ENCODE results near the gene ZFY. TPM values are rescaled to one million over a fixed set of nuclear protein-coding genes. Genes with fewer than 3 reads are reported as not detected.

Gene ZFY
- total and polyA plus RNA-seq, 2 of the 8 experiments (the other 6 are each of a cell fraction or from before 2014, with no cell fraction given) = 1.5 to 8.9 TPM

- no peak overlapping the region for H3K14ac ChIP-seq (ENCODE audit: insufficient read length)
- H3K36me3 ChIP-seq (ENCODE audit: control insufficient read depth in 2 of 4, insufficient read depth in 4 of 4, low read length in 3 of 4) = no peaks in the 10 kb centered on the region
- H2AK5ac ChIP-seq (ENCODE audit: low read depth, low read length) = no peak overlapping the region
- H3K4me2 ChIP-seq (ENCODE audit: insufficient read depth in 1 of 2, low read depth in 2 of 2, low read length in 2 of 2) = peak overlapping the region in 1 of 2 experiments; percentile 13; a peak in 1 of 4 replicates
- H3K18ac ChIP-seq (ENCODE audit: extremely low read depth, low read length) = no peak overlapping the region
- DNase-seq (ENCODE audit: low read depth in 1 of 2, low spot score in 2 of 2) (no peak), FAIRE-seq (no peak)
- 80% methylated on average over 3 of the region's 3 CpGs; no CpG with 5 or more reads in 1 of the 2 experiments for WGBS, 2 experiments (ENCODE audit: extremely low coverage in 1 of 2, insufficient coverage in 1 of 2, insufficient read length in 1 of 2, insufficient replicate concordance in 2 of 2, low coverage in 1 of 2, low lambda C conversion rate in 2 of 2, missing lambda C conversion rate in 1 of 2)
- H2BK20ac ChIP-seq (ENCODE audit: low read length) = no peak overlapping the region
- H3K27ac ChIP-seq (ENCODE audit: low read depth, low read length) = no peak overlapping the region
- H3K27me3 ChIP-seq (replicated peaks in 1 of 4; ENCODE audit: control insufficient read depth in 3 of 4, extremely low read depth in 1 of 4, insufficient read depth in 3 of 4, low read length in 3 of 4) = no peaks in the 10 kb centered on the region
- POLR2A ChIA-PET (ENCODE audit: partially characterized antibody) = no interaction called here
- H2AFZ ChIP-seq (ENCODE audit: low read length) = 0 out of 2 replicates have a peak overlapping the region, but pooled peaks have one; percentile 88
- no peak overlapping the region for H2BK120ac ChIP-seq (replicated peaks; ENCODE audit: low read depth, low read length)
- H3K23ac ChIP-seq (ENCODE audit: insufficient read length) = no peak overlapping the region
- H3K79me2 ChIP-seq (ENCODE audit: control insufficient read depth in 1 of 2, insufficient read depth in 2 of 2, low read length in 2 of 2) = no peaks in the 10 kb centered on the region
- no peaks in the 10 kb centered on the region for H3K9me3 ChIP-seq (ENCODE audit: insufficient read depth in 2 of 2, low read depth in 1 of 2, low read length in 1 of 2)
- H3K79me1 ChIP-seq (ENCODE audit: low read depth, low read length) = no peaks in the 10 kb centered on the region
- no peak overlapping the region for H3K4me3 ChIP-seq (ENCODE audit: extremely low read depth in 1 of 4, insufficient read depth in 2 of 4, low read depth in 3 of 4, low read length in 4 of 4)
- no peak overlapping the region for H4K8ac ChIP-seq (ENCODE audit: extremely low read depth, insufficient read depth, low read length)
- H4K20me1 ChIP-seq (replicated peaks in 1 of 2; ENCODE audit: control insufficient read depth in 1 of 2, insufficient read depth in 2 of 2, low read length in 2 of 2) = no peaks in the 10 kb centered on the region
- peaks cover 0 to 3% (median under 1%) of the 10 kb centered on the region in 4 experiments; a peak in 1 of 7 replicates for H3K4me1 ChIP-seq (replicated peaks in 1 of 4; ENCODE audit: control insufficient read depth in 3 of 4, insufficient read depth in 4 of 4, low read length in 3 of 4)
- H2BK12ac ChIP-seq (ENCODE audit: low read depth, low read length) = 0 out of 2 replicates have a peak overlapping the region, but pooled peaks have one; percentile 9
- TF ChIP-seq GTF2F1 (IDR thresholded peaks at IDR 0.05; ENCODE audit: borderline replicate concordance, low read depth, low read length) (no peak), JUN (IDR thresholded peaks at IDR 0.05; ENCODE audit: low read depth, low read length) (no peak), SIX5 (IDR thresholded peaks at IDR 0.05; ENCODE audit: low read depth, low read length) (no peak), SIN3A (conservative IDR thresholded peaks at IDR 0.05 in 1 of 2, IDR thresholded peaks at IDR 0.05 in 1 of 2; ENCODE audit: low read depth in 1 of 2, low read length in 2 of 2) (no peak), SP2 (IDR thresholded peaks at IDR 0.05; ENCODE audit: low read length) (no peak), JUND (IDR thresholded peaks at IDR 0.05; ENCODE audit: low read length) (no peak), PHF8 (conservative IDR thresholded peaks at IDR 0.05; ENCODE audit: low read depth, low read length) (no peak), SP4 (IDR thresholded peaks at IDR 0.05; ENCODE audit: low read length) (no peak), CTBP2 (IDR thresholded peaks at IDR 0.05; ENCODE audit: borderline replicate concordance, insufficient read depth, insufficient read length, low read length) (no peak), HDAC2 (IDR thresholded peaks at IDR 0.05; ENCODE audit: borderline replicate concordance in 1 of 2, low read depth in 2 of 2, low read length in 2 of 2) (no peak), CTCF (IDR thresholded peaks at IDR 0.05; ENCODE audit: control extremely low read depth in 1 of 3, insufficient read depth in 1 of 3, low read depth in 1 of 3, low read length in 3 of 3) (no peak)
- no peak overlapping the region for H2BK15ac ChIP-seq (ENCODE audit: low read length)
- H3K23me2 ChIP-seq (ENCODE audit: low read depth, low read length) = no peaks in the 10 kb centered on the region
- no peak overlapping the region for H4K91ac ChIP-seq (replicated peaks; ENCODE audit: insufficient read length, low read length)
- H4K5ac ChIP-seq (ENCODE audit: insufficient read length, low read depth, low read length) = no peak overlapping the region
- CTCF ChIA-PET (ENCODE audit: partially characterized antibody) = no interaction called here
- no peak overlapping the region for H3K4ac ChIP-seq (replicated peaks; ENCODE audit: insufficient read length, low read depth, low read length)
- H3K9ac ChIP-seq (replicated peaks in 1 of 4; ENCODE audit: extremely low read depth in 1 of 4, low read depth in 3 of 4, low read length in 3 of 4) = no peak overlapping the region
- no peak overlapping the region for H2BK5ac ChIP-seq (ENCODE audit: low read depth, low read length)
- no peak overlapping the region for H3K56ac ChIP-seq (replicated peaks; ENCODE audit: insufficient read length, low read depth, low read length)
These were observed 68.3 kb downstream of the ZFY start for GRCh38 chrY:3003516-3003830.

All from H1 (cell line).